SH-SY5Y (cell line): Measurements from ENCODE around the gene SPATA16.

Source experiments
- GATA2 ChIP-seq: IDR thresholded peaks from 2 replicates; pipeline ENCODE4 v1.6.1; 2011; ENCODE audit warnings: mild to moderate bottlenecking, low read depth, low read length
- GATA3 ChIP-seq: IDR thresholded peaks from 2 replicates; pipeline ENCODE4 v1.6.1; 2011; ENCODE audit warnings: low read depth, mild to moderate bottlenecking, low read length, moderate library complexity

GRCh38 chr3:173098959-173099358 is 42.1 kb downstream of the SPATA16 start:
- no peak for TF ChIP-seq GATA3
- no peak for TF ChIP-seq GATA2
